ENCODE data around the gene RERE.

The RERE gene

DNA sequence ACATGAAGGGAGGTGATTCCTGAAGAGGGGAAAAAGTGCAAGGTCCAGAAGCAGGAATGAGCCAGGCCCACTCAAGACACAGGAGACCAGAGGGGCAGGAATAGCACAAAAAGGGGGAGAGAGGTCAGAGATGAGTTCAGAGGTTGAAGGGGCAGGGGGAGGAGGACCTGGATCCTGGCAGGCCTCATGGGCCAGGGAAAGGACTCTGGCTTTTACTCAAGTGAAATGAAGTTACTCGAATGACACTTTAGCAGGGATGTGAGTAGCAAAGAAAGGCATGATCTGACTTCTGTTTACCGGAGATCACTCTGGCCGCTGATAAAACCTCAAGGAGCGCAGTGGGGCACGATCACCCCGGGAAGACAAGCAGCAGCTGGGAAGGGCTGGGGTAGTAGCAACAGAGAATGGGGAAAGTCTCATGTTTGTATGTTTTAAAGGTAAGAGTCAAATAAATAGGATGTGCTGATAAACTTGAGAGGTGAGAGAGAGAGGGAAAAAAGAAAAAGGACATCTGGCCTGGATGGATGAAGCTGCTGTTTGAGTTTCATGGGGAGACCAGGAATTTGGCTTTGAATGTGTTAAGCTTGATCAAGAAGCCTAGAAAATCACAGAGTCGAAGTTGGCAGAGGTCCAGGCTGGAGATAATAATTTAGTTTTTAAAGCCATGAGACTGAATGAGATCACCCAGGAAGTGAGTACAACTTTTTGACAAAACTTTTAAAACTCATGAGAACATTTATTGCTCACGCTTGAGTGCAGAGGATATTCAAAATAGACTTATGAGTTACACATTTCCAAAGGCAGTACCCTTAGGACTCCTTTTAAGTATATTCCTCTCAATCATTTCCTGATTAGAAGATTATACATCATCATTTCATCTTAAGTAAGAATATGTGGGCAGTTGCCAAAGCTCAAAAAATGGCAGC, 156.0 kb downstream of the RERE start:
- Histone ChIP-seq H4K91ac (ENCODE audit: low read depth, low read length, poor library complexity) (no peak overlapping the region), H3K4me2 (ENCODE audit: insufficient read depth, low read length, poor library complexity, severe bottlenecking) (no peak overlapping the region), H3K4ac (ENCODE audit: low read length) (no peak overlapping the region), H2BK12ac (ENCODE audit: low read length) (no peak overlapping the region), H3K27me3 (ENCODE audit: control insufficient read depth in 3 of 3, insufficient read depth in 3 of 3, low read depth in 1 of 3, low read length in 3 of 3) (no peaks in the 10 kb centered on the region), H3K9ac (ENCODE audit: low read depth, low read length, poor library complexity) (no peak overlapping the region), H3K4me1 (ENCODE audit: control insufficient read depth in 2 of 2, insufficient read depth in 1 of 2, low read depth in 1 of 2, low read length in 2 of 2) (peaks cover 16 to 22% of the 10 kb centered on the region in 2 donors), H3K79me1 (ENCODE audit: low read depth, low read length) (peaks cover 9% of the 10 kb centered on the region), H2AFZ (ENCODE audit: low read length) (no peak overlapping the region), H2AK5ac (ENCODE audit: low read depth, low read length) (no peak overlapping the region), H2BK120ac (ENCODE audit: low read depth, low read length) (no peak overlapping the region), H3K14ac (ENCODE audit: low read length) (no peak overlapping the region), H4K8ac (ENCODE audit: low read depth, low read length) (no peak overlapping the region), H2BK5ac (ENCODE audit: low read length) (no peak overlapping the region), H2BK15ac (ENCODE audit: low read length) (no peak overlapping the region), H3K9me3 (replicated peaks in 1 of 2; ENCODE audit: control insufficient read depth in 2 of 2, insufficient read depth in 1 of 2, low read depth in 1 of 2, low read length in 2 of 2) (peaks cover 0 to 3% of the 10 kb centered on the region in 2 donors), H3K18ac (ENCODE audit: low read length) (no peak overlapping the region), H3K36me3 (replicated peaks in 1 of 2; ENCODE audit: control insufficient read depth in 2 of 2, insufficient read depth in 2 of 2, low read length in 2 of 2) (no peaks in the 10 kb centered on the region), H3K27ac (replicated peaks; ENCODE audit: low read length) (no peak overlapping the region), H3K23ac (ENCODE audit: low read depth, low read length, poor library complexity) (no peak overlapping the region), H3K4me3 (ENCODE audit: low read length in 2 of 2) (no peak overlapping the region)
- DNase-seq (ENCODE audit: low spot score), result no peak
- no CpG with 5 or more reads among the region's 8 CpGs for WGBS, 2 donors (ENCODE audit: extremely low coverage in 2 of 2, insufficient read length in 2 of 2, insufficient replicate concordance in 1 of 2)

DNA sequence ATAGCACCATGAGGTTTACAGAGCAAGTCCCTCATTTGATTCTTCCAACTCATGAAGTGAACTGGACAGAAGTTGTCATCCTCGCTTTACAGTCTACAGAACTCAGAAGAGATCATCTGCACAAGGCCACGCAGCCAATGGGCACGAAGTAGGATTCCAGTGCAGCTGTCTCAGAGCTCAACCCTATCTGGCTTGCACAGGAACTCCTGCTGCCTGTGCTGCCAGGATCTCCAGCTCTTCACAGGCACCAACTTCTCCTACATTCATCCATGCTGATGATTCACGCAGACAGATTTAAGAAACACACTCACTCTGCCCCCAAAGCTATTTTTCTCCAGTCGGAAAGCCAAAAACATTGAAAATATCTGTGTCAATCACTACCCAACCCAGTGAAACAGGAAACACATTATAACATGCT, 157.0 kb downstream of the RERE start:
- no peak overlapping the region for H4K91ac ChIP-seq (ENCODE audit: low read depth, low read length, poor library complexity)
- no peak overlapping the region for H2BK15ac ChIP-seq (ENCODE audit: low read length)
- no peak overlapping the region for H2AFZ ChIP-seq (ENCODE audit: low read length)
- no peak overlapping the region for H2BK12ac ChIP-seq (ENCODE audit: low read length)
- no peak overlapping the region for H3K18ac ChIP-seq (ENCODE audit: low read length)
- no peak overlapping the region for H3K4me2 ChIP-seq (ENCODE audit: insufficient read depth, low read length, poor library complexity, severe bottlenecking)
- peaks cover 0 to 3% of the 10 kb centered on the region in 2 donors for H3K9me3 ChIP-seq (replicated peaks in 1 of 2; ENCODE audit: control insufficient read depth in 2 of 2, insufficient read depth in 1 of 2, low read depth in 1 of 2, low read length in 2 of 2)
- WGBS, 2 donors (ENCODE audit: extremely low coverage in 2 of 2, insufficient read length in 2 of 2, insufficient replicate concordance in 1 of 2), result no CpG with 5 or more reads among the region's 5 CpGs
- no peak overlapping the region for H3K9ac ChIP-seq (ENCODE audit: low read depth, low read length, poor library complexity)
- H3K79me1 ChIP-seq (ENCODE audit: low read depth, low read length), result peaks cover 9% of the 10 kb centered on the region
- no peak overlapping the region for H4K8ac ChIP-seq (ENCODE audit: low read depth, low read length)
- peaks cover 15 to 16% of the 10 kb centered on the region in 2 donors for H3K4me1 ChIP-seq (ENCODE audit: control insufficient read depth in 2 of 2, insufficient read depth in 1 of 2, low read depth in 1 of 2, low read length in 2 of 2)
- peaks cover 4 to 9% of the 10 kb centered on the region in 2 donors for H3K36me3 ChIP-seq (replicated peaks in 1 of 2; ENCODE audit: control insufficient read depth in 2 of 2, insufficient read depth in 2 of 2, low read length in 2 of 2)
- H3K23ac ChIP-seq (ENCODE audit: low read depth, low read length, poor library complexity), result no peak overlapping the region
- no peak overlapping the region for H3K14ac ChIP-seq (ENCODE audit: low read length)
- no peak overlapping the region for H2BK120ac ChIP-seq (ENCODE audit: low read depth, low read length)
- H2BK5ac ChIP-seq (ENCODE audit: low read length), result no peak overlapping the region
- no peak overlapping the region for H2AK5ac ChIP-seq (ENCODE audit: low read depth, low read length)
- H3K27ac ChIP-seq (replicated peaks; ENCODE audit: low read length), result no peak overlapping the region
- no peak overlapping the region for H3K4me3 ChIP-seq (ENCODE audit: low read length in 2 of 2)
- H3K27me3 ChIP-seq (ENCODE audit: control insufficient read depth in 3 of 3, insufficient read depth in 3 of 3, low read depth in 1 of 3, low read length in 3 of 3), result no peaks in the 10 kb centered on the region
- DNase-seq (ENCODE audit: low spot score), result no peak
- no peak overlapping the region for H3K4ac ChIP-seq (ENCODE audit: low read length)

DNA sequence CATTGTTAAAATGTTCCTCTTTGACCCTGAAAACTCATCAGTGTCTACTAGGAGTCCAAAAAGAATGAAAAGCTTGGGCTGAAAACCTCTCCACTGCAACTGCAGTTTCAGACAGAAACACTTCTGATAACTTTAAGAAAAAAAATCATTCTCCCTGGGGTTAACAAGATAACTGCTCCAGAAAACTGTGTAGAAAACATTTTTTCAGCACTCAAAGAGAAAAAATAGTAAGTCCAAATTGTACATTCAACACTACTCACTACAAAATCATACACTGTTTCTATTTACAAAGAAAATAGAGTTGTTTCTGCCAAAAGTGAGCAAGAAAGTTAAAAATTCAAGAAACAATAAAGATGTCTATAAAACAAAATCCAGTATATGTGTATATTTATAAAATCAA, 157.8 kb downstream of the RERE start:
- H3K4ac ChIP-seq (ENCODE audit: low read length), result no peak overlapping the region
- H2BK5ac ChIP-seq (ENCODE audit: low read length), result no peak overlapping the region
- no peak overlapping the region for H3K14ac ChIP-seq (ENCODE audit: low read length)
- no peak overlapping the region for H3K18ac ChIP-seq (ENCODE audit: low read length)
- no peak overlapping the region for H2AK5ac ChIP-seq (ENCODE audit: low read depth, low read length)
- DNase-seq (ENCODE audit: low spot score), result no peak
- peaks cover 15 to 16% of the 10 kb centered on the region in 2 donors for H3K4me1 ChIP-seq (ENCODE audit: control insufficient read depth in 2 of 2, insufficient read depth in 1 of 2, low read depth in 1 of 2, low read length in 2 of 2)
- no peak overlapping the region for H2AFZ ChIP-seq (ENCODE audit: low read length)
- peaks cover 0 to 3% of the 10 kb centered on the region in 2 donors for H3K9me3 ChIP-seq (replicated peaks in 1 of 2; ENCODE audit: control insufficient read depth in 2 of 2, insufficient read depth in 1 of 2, low read depth in 1 of 2, low read length in 2 of 2)
- H2BK120ac ChIP-seq (ENCODE audit: low read depth, low read length), result no peak overlapping the region
- H3K23ac ChIP-seq (ENCODE audit: low read depth, low read length, poor library complexity), result no peak overlapping the region
- no peak overlapping the region for H2BK15ac ChIP-seq (ENCODE audit: low read length)
- no peak overlapping the region for H3K27ac ChIP-seq (replicated peaks; ENCODE audit: low read length)
- H3K9ac ChIP-seq (ENCODE audit: low read depth, low read length, poor library complexity), result no peak overlapping the region
- peaks cover 6% of the 10 kb centered on the region for H3K79me1 ChIP-seq (ENCODE audit: low read depth, low read length)
- H3K27me3 ChIP-seq (ENCODE audit: control insufficient read depth in 3 of 3, insufficient read depth in 3 of 3, low read depth in 1 of 3, low read length in 3 of 3), result no peaks in the 10 kb centered on the region
- no peak overlapping the region for H2BK12ac ChIP-seq (ENCODE audit: low read length)
- H4K8ac ChIP-seq (ENCODE audit: low read depth, low read length), result no peak overlapping the region
- no peak overlapping the region for H3K4me3 ChIP-seq (ENCODE audit: low read length in 2 of 2)
- no peak overlapping the region for H3K4me2 ChIP-seq (ENCODE audit: insufficient read depth, low read length, poor library complexity, severe bottlenecking)
- peaks cover 4 to 11% of the 10 kb centered on the region in 2 donors for H3K36me3 ChIP-seq (replicated peaks in 1 of 2; ENCODE audit: control insufficient read depth in 2 of 2, insufficient read depth in 2 of 2, low read length in 2 of 2)
- no peak overlapping the region for H4K91ac ChIP-seq (ENCODE audit: low read depth, low read length, poor library complexity)

DNA sequence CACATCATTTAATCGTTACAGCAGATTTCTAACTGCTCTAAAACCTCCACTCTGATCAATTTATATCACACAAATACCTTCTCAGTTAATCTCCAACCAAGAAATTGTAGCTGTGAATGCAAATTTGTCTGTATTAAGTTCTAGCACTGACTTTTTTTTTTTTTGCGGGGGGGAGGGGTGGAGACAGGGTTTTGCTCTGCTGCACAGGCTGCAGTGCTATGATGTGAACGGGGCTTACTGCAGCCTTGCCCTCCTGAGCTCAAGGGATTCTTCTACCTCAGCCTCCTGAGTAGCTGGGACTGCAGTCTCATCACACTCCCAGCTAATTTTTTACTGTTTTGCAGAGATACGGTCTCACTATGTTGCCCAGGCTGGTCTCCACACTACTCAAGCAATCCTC, 163.6 kb downstream of the RERE start:
- H2AK5ac ChIP-seq (ENCODE audit: low read depth, low read length), result no peak overlapping the region
- no peak overlapping the region for H4K91ac ChIP-seq (ENCODE audit: low read depth, low read length, poor library complexity)
- H2BK15ac ChIP-seq (ENCODE audit: low read length), result no peak overlapping the region
- H4K8ac ChIP-seq (ENCODE audit: low read depth, low read length), result no peak overlapping the region
- no peak overlapping the region for H2AFZ ChIP-seq (ENCODE audit: low read length)
- no peak for DNase-seq (ENCODE audit: low spot score)
- no peak overlapping the region for H3K14ac ChIP-seq (ENCODE audit: low read length)
- H3K23ac ChIP-seq (ENCODE audit: low read depth, low read length, poor library complexity), result no peak overlapping the region
- WGBS, 2 donors (ENCODE audit: extremely low coverage in 2 of 2, insufficient read length in 2 of 2, insufficient replicate concordance in 1 of 2), result no CpG with 5 or more reads among the region's 4 CpGs
- H3K27ac ChIP-seq (replicated peaks; ENCODE audit: low read length), result no peak overlapping the region
- H3K79me1 ChIP-seq (ENCODE audit: low read depth, low read length), result no peaks in the 10 kb centered on the region
- no peaks in the 10 kb centered on the region for H3K27me3 ChIP-seq (ENCODE audit: control insufficient read depth in 3 of 3, insufficient read depth in 3 of 3, low read depth in 1 of 3, low read length in 3 of 3)
- peaks cover 0 to 3% of the 10 kb centered on the region in 2 donors for H3K9me3 ChIP-seq (replicated peaks in 1 of 2; ENCODE audit: control insufficient read depth in 2 of 2, insufficient read depth in 1 of 2, low read depth in 1 of 2, low read length in 2 of 2)
- H3K4ac ChIP-seq (ENCODE audit: low read length), result no peak overlapping the region
- H3K9ac ChIP-seq (ENCODE audit: low read depth, low read length, poor library complexity), result no peak overlapping the region
- H3K4me2 ChIP-seq (ENCODE audit: insufficient read depth, low read length, poor library complexity, severe bottlenecking), result no peak overlapping the region
- H2BK12ac ChIP-seq (ENCODE audit: low read length), result no peak overlapping the region
- no peak overlapping the region for H3K18ac ChIP-seq (ENCODE audit: low read length)
- no peak overlapping the region for H3K4me3 ChIP-seq (ENCODE audit: low read length in 2 of 2)
- peaks cover 4 to 48% of the 10 kb centered on the region in 2 donors for H3K36me3 ChIP-seq (replicated peaks in 1 of 2; ENCODE audit: control insufficient read depth in 2 of 2, insufficient read depth in 2 of 2, low read length in 2 of 2)
- H3K4me1 ChIP-seq (ENCODE audit: control insufficient read depth in 2 of 2, insufficient read depth in 1 of 2, low read depth in 1 of 2, low read length in 2 of 2), result peaks cover 0 to 4% of the 10 kb centered on the region in 2 donors
- no peak overlapping the region for H2BK5ac ChIP-seq (ENCODE audit: low read length)
- no peak overlapping the region for H2BK120ac ChIP-seq (ENCODE audit: low read depth, low read length)

All from neuronal stem cell (in vitro differentiated cells).